Measurements from ENCODE around the gene ELAVL2.

The ELAVL2 gene

GRCh38 chr9:23682891-23683431 lies 143.1 kb downstream of the ELAVL2 start:
- H3K4me1 Mint-ChIP-seq = peaks cover 40% of the 10 kb centered on the region
- no peak for TF ChIP-seq CTCF (IDR thresholded peaks at IDR 0.05)
- DNase-seq = no peak
- H3K4me3 Mint-ChIP-seq = peak overlapping the region; percentile 47
- H3K36me3 Mint-ChIP-seq (ENCODE audit: low read depth) = no peaks in the 10 kb centered on the region
- no peaks in the 10 kb centered on the region for H3K9me3 Mint-ChIP-seq
- H3K27ac Mint-ChIP-seq = peak overlapping the region; percentile 90
- H3K27me3 Mint-ChIP-seq (ENCODE audit: low read depth, poor library complexity) = peaks cover 2% of the 10 kb centered on the region

- Mint-ChIP-seq H3K27ac (peak overlapping the region; percentile 90), H3K4me1 (peaks cover 40% of the 10 kb centered on the region), H3K4me3 (peak overlapping the region; percentile 47), H3K27me3 (ENCODE audit: low read depth, poor library complexity) (peaks cover 2% of the 10 kb centered on the region), H3K36me3 (ENCODE audit: low read depth) (no peaks in the 10 kb centered on the region), H3K9me3 (no peaks in the 10 kb centered on the region)
- no peak for DNase-seq
- no peak for TF ChIP-seq CTCF (IDR thresholded peaks at IDR 0.05)
Observed at GRCh38 chr9:23682352-23682751, 143.7 kb downstream of the ELAVL2 start.

- Mint-ChIP-seq H3K4me1 (peaks cover 8% of the 10 kb centered on the region), H3K9me3 (no peaks in the 10 kb centered on the region), H3K4me3 (no peak overlapping the region), H3K27me3 (ENCODE audit: low read depth, poor library complexity) (peaks cover 2% of the 10 kb centered on the region), H3K36me3 (ENCODE audit: low read depth) (peaks cover 7% of the 10 kb centered on the region), H3K27ac (no peak overlapping the region)
- DNase-seq = no peak
- TF ChIP-seq CTCF (IDR thresholded peaks at IDR 0.05) = no peak
Observed at GRCh38 chr9:23677446-23677845, 148.6 kb downstream of the ELAVL2 start.

- no peak for TF ChIP-seq CTCF (IDR thresholded peaks at IDR 0.05)
- peaks cover 15% of the 10 kb centered on the region for H3K36me3 Mint-ChIP-seq (ENCODE audit: low read depth)
- H3K4me3 Mint-ChIP-seq = no peak overlapping the region
- no peaks in the 10 kb centered on the region for H3K27me3 Mint-ChIP-seq (ENCODE audit: low read depth, poor library complexity)
- no peak overlapping the region for H3K27ac Mint-ChIP-seq
- H3K4me1 Mint-ChIP-seq = no peaks in the 10 kb centered on the region
- H3K9me3 Mint-ChIP-seq = no peaks in the 10 kb centered on the region
- DNase-seq = no peak
Observed at GRCh38 chr9:23674016-23674585, 151.9 kb downstream of the ELAVL2 start.

DNA sequence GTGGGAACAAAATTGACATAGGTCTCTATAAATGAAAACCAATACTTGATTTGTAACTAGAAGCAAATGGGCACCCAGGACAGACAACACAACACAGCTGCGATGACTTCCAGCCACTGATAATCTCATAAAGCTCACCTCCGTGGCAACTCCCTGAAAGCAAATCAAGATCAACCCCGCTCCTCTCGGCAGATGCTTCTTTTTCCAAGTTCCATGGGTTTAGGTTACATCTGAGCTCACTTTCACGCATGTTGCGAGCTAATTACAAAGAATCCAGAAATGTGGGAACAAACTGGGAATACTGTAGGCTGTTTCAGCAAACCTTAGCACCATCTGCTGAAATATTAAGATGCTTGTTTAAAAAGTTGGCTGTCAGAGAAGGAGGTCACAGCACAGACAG lies 153.9 kb downstream of the ELAVL2 start:
- H3K4me1 Mint-ChIP-seq = no peaks in the 10 kb centered on the region
- peaks cover 15% of the 10 kb centered on the region for H3K36me3 Mint-ChIP-seq (ENCODE audit: low read depth)
- TF ChIP-seq CTCF (IDR thresholded peaks at IDR 0.05) = no peak
- no peaks in the 10 kb centered on the region for H3K9me3 Mint-ChIP-seq
- H3K4me3 Mint-ChIP-seq = no peak overlapping the region
- H3K27me3 Mint-ChIP-seq (ENCODE audit: low read depth, poor library complexity) = no peaks in the 10 kb centered on the region
- H3K27ac Mint-ChIP-seq = no peak overlapping the region
- no peak for DNase-seq

- no peak for TF ChIP-seq CTCF (IDR thresholded peaks at IDR 0.05)
- Mint-ChIP-seq H3K9me3 (no peaks in the 10 kb centered on the region), H3K36me3 (ENCODE audit: low read depth) (peaks cover 8% of the 10 kb centered on the region), H3K4me1 (no peaks in the 10 kb centered on the region), H3K4me3 (no peak overlapping the region), H3K27me3 (ENCODE audit: low read depth, poor library complexity) (no peaks in the 10 kb centered on the region), H3K27ac (no peak overlapping the region)
- no peak for DNase-seq
Observed at GRCh38 chr9:23669776-23670175, 156.3 kb downstream of the ELAVL2 start.

Measured in nephron progenitor cell (in vitro differentiated cells).